Head of caudate nucleus (tissue), 42 donors: Measurements from ENCODE around the gene CRYZ.
"Not testable (repeated sequence)": the region's sequence is repeated elsewhere in the genome, so short reads cannot be mapped to it uniquely, and the experiment has no call there.

Experiments
- DNase-seq, 42 donors: peaks; one replicate each; pipeline versions ENCODE4 v3.0.0 to v3.0.0-alpha.2; 2020 to 2021; ENCODE audit warnings: mixed read lengths in 7 of 42
- intact Hi-C: fragments of 100-400 bp; cut with DNase I; formaldehyde crosslinking; loops from one replicate; pipeline ENCODE4 v1.15.0; 2022

CRYZ gene

DNA sequence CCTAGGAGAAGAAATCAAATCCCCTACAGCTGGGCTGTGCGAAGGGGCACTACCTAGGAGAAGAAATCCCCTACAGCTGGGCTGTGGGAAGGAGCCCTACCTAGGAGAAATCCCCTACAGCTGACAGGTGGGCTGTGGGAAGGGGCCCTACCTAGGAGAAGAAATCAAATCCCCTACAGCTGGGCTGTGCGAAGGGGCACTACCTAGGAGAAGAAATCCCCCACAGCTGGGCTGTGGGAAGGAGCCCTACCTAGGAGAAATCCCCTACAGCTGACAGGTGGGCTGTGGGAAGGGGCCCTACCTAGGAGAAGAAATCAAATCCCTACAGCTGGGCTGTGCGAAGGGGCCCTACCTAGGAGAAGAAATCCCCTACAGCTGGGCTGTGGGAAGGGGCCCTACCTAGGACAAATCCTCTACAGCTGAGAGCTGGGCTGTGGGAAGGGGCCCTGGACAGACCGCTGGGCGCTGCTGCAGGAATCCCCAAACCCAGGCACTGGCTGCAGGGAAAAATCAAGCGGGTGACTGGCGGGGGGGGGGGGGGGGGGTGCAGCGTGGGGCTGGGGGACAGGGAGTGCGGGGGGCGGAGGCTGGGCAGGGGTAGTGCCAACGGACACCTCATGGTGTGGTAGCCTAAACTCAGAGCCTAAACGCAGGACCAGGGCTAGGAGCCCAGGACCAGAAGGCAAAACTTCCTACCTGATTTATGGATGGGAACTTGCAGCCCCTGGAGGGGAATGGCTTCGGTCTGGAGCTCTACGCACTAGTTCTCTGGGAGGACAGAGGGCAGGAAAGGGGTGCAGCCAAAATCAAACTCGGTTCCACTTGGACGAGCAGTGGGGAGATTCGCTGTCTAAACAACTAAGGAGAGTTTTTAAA is 541 bp downstream of the CRYZ start:
- DNase-seq, result peak in 10 of 42 donors; percentile 4 to 36 (median 14)
- intact Hi-C loops, result not testable (repeated sequence)

DNA sequence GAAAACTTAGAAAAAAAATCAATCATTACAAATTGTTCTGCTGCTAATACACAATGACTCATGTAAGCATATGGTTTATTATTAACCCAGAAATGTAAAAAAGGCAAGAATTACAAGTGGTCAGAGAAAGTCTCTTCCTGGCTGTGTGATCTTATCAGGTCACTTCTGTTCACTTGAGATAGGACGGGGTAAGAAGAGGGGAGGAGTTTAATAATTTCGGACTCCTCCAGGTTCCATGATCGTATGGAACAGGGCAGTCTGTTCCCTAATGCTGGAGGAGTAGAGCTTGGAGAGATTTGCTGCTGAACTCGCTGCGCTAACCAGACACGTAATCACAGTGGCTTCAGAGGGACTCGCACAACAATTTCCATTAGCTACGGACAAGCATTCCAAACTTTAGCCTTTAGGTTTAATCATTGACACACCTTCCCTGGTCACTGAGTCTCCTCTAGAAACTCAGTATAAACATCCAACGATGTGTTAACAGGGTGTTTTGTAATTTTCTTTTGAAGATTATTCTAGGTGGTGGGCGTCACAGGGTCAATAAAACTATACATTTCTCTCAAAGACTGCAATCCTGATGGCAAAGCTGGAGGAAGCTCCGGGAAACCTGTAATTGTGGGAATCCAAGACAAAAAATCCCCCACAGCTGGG is 1.3 kb downstream of the CRYZ start:
- intact Hi-C loops, result no loop called here
- DNase-seq, result no peak

DNA sequence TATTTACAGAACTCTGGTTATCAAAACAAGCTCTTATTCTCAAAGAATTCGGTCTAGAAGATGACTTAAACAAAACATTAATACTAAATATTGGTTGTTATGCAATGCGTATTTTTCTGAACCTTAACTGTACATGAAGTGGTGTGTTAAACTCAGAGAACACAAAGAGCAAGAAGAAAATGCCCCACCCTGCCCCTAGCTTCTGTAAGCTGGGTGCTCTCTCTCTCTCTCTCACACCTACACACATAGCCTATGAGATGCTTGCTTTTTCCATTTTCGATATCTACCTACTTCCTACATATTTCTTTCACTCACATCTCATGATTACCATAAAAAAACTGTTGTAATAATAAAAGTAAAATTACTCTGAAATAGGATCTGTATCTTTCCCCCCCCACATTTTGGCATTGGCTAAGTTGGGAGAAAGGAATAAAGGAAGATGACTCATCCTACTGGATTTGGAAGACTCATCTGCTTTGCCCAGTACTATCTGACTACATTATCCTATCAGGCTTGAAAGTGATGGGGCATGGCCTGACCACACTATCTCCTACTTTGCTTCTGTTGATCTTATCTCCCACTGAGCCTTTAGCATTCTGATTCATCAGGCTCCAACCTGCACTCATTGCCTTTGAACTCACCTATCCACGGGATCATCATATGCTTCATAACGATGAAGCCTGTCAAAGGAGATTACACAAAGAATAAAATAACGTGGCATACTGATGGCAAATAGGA is 2.9 kb downstream of the CRYZ start:
- intact Hi-C loops, result no loop called here
- peak in 9 of 42 donors; percentile 2 to 59 (median 21) for DNase-seq

DNA sequence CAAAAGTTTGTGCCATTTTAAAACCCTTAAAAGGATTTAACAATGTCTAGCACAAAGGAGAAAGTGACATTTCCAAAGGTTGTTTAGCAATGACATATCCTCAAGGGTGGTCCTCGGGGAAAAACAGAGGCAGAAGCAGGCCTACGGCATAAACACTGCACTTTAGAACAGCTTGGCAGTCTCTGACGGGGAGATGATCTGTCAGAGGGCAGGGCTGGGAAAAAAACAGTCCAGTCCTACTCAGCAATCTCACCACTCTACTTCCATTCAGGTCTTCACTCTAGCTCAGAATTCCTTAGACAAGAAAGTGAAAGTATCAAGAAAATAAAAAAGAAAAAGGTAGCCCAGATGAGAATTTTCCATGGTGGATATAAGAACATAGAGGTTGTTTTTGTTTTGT is 4.1 kb downstream of the CRYZ start:
- intact Hi-C loops, result no loop called here
- DNase-seq, result no peak

DNA sequence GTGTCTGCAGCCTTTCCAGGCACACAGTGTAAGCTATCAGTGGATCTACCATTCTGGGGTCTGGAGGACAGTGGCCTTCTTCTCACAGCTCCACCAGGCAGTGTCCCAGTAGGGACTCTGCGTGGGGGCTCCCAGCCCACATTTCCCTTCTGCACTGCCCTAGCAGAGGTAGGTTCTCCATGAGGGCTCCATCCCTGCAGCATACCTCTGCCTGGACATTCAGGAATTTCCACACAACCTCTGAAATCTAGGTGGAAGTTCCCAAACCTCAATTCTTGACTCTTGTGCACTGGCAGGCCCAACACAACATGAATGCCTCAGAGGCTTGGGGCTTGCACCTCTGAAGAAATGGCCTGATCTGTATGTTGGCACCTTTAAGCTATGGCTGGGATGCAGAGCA is 6.8 kb downstream of the CRYZ start:
- no peak for DNase-seq
- intact Hi-C loops, result no loop called here

DNA sequence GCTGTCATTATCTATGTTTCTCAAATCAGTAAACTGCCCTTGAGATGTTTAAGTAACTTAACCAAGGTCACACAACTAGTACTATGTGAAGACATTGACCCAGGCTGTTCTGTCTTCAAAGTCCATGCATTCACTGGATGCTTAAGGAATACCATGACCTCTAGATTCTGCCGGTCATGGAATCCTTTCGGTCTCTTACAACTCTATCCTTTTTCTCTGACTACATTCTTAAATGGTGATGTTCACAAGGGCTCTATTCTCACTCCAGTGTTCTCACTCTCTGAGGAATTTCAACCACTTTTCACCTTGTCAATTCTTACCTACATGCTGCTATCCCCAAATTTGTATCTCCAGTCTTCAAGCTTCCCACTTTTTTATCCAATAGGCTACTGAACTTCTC is 15.2 kb downstream of the CRYZ start:
- DNase-seq, result no peak
- intact Hi-C loops, result no loop called here

DNA sequence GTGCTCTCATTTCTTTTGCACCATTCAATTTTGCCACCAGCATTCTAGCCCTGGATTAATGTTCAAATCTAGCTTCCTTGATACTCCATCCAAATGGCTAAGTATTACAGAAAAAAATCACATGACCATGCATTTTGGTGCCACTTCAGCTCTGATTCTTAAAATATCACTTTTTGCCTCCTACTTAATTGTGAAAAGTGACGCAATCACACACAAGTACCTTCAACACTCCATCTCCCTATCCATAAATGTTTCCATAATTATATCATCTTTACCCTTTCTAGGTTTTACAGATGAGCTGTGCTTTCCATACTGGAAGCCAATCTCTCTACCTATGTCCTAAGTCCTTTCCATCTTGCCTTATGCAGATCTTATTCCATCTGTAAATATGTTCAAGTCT is 16.0 kb downstream of the CRYZ start:
- intact Hi-C loops, result no loop called here

DNA sequence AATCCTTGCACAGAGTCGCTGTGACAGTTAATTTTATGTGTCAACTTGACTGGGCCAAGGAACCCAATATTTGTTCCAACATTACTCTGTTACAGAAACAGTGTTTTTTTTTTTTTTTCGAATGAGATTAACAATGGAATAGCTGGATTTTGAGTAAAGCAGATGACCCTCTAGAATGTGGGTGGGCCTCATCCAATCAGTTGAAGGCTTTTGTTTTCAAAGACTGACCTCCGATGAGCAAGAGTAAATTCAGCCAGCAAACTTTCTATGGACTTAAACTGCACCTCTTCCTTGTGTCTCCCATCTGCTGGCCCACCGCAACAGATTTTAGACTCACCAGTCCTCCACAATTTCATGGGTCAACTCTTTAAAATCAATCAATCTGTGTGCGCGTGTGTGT is 17.0 kb downstream of the CRYZ start:
- DNase-seq, result no peak
- intact Hi-C loops, result no loop called here

More for the DNA sequence above, 16.0 kb downstream of the CRYZ start:
- no peak for DNase-seq

DNA sequence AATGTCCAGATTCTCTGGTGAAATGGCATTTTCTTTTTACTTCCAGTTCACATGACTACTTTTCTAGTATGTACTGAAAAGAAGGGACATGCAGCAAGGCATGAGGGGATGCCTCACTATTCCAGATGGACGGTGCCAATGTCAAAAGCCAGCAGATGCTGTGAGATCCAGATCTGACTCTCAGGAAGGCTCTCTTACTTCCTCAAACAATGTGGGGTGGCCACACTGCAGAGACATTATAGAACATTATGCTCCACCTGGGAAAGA is 17.7 kb downstream of the CRYZ start:
- DNase-seq, result no peak
- intact Hi-C loops, result no loop called here

DNA sequence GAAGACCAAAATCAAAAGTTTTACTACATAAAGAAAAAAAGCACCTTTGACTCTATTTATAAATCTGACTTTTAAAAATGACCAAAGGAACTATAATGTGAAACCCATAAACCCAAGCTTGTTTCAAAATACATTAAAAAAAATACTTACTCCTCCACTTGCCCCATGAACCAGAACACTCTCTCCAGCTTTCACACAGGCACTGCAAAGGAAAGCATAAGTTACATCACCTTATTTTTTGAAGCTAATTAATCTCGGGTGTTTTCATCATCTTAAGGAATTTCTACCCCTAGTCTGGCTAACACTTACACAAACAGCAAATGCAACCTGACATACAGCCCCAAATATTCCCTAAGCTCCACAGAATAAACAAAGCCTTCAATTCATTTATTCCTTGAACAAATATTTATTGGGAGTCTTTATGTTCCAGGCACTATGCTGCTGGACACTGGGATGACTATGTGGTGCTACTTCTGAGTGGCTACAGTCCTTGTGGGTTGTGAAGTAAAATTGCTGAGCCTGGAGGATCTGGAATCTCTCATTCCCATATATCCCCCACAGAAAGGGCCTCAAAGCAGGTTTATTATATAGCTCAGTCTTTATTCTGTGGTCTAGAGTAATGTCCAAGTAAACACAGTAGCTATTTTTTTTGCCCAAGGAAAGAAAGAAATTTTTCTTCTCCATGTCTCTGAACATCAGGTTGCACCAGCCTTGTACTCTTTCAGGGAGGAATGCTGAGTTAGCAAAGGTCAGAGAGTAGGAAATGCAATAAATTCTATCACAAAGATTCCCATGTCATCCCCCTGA is 18.2 kb downstream of the CRYZ start:
- intact Hi-C loops, result no loop called here
- no peak for DNase-seq

DNA sequence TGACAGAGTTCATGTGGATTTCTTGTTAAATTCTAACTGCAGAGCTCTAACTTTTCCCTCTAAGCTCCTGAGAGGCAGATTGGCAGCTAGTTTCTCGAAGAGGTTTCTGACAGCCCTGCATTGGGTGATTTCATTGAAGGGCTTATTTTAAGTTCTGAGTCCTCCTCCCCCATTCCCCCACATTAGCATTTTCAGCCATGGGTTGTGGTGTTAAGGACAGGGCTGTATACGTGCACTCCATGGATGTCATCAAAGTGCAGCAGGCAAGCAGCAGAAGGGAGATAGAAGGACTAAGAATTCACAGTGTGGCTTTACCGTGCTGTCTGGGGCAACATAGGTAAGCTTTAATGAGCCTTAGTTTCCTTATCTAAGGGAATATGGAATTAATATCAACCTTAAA is 19.0 kb downstream of the CRYZ start:
- intact Hi-C loops, result no loop called here
- DNase-seq, result no peak

DNA sequence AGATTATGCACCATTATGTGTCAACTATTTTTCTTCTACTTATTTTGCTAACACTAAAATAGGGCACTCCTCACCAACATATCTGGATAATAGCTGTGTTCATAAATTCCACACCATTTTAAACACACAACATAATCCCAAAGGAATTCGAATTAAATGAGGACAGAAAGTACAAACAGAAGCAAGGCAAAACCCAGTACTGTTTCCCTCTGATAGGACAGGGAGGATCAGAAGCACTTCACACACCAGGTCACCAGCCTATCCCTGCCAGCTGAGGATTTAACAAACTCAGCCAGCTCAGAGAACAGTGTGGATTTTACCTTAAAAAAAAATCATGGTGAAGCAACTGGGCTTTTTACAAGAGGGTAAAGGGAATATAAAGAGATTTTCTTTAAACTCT is 20.0 kb downstream of the CRYZ start:
- intact Hi-C loops, result no loop called here
- DNase-seq, result no peak

DNA sequence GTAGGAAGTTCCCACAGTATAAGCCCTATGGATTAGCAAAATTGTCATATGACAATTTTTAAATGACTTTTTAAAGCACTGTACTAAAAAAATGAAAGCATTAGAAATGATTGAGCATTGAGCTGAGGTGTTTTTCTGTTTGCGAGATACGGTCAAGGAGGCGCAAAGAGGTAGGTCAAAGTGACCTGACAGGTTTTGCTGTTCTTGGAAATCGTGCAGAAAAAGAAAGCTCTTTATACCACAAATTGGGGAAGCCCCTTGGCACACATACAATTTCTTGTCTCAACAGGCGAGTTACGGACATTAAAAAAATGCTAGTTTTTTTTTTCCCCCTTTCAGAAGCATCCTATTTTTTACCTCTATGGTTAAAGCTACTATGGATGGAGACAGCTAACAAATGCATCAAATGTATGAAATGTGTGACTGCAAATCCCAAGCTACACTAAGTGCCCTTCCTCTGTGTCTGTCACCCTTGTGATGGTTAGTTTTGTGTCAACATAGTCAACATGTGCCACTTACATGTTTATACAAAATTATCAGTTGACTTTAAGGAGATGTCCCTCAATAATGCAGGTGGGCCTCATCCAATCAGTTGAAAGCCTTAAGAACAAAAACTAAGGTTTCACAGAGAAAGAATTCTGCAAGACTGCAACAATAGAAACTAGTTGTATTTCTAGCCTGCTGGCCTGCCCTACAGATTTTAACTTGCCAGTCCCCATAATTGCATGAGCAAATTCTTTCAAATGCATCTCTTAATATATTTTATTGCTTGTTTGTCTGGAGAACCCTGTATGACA is 29.3 kb downstream of the CRYZ start:
- intact Hi-C loops, result no loop called here
- DNase-seq, result no peak

DNA sequence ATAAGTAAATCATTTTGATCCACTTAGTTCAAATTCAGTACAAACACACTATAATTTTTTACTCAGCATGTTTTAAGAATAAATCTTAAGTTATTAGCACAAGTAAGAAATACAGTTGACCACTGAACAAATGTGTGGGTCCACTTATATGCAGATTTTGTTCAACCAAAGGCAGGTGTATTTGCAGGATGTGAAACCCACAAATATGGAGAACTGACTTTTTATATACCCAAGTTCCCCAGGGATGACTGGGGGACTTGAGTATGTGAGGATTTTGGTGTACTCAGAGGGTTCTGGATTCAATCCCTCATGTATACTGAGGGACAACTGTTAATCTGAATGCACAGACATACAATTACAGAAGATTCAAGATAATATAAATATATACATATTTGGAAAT is 33.5 kb downstream of the CRYZ start:
- DNase-seq, result no peak
- intact Hi-C loops, result no loop called here

DNA sequence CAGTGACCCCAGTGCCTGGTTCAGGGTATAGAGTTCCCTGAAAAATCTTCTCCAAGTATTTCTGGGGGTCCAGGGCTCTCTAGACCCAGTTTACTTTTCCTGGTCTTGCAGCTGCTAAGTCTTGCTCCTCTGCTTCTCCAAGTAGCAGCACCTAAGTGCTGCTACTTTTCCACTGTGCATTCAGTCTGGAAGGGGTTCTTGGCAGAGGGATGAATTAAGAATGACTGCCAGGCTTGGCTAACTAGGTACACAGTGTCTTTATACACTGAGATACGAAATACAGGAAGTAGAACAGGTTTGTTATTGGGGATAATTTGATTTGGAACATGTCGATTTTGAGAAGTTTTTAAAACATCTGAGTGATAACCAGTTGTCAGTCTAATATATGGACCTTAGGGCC is 35.0 kb downstream of the CRYZ start:
- intact Hi-C loops, result no loop called here
- no peak for DNase-seq

DNA sequence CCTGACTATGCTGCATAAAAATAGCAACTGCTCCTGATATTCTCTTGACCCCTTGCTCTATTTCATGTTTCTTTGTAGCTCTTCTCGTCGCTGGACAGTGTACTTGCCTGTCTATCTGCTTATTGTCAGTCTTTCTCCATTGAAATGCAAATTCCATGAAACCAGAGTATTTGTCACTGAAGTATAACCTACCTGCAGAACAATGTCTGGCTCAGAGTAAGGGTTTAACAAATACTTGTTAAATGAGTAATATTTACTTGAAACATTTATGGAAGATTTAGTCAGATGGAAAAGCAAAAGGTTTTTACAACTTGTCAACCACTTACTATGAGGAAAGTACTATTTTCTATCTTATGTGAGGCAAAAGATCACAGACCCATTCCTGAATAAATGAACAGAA is 39.4 kb downstream of the CRYZ start:
- DNase-seq, result no peak

DNA sequence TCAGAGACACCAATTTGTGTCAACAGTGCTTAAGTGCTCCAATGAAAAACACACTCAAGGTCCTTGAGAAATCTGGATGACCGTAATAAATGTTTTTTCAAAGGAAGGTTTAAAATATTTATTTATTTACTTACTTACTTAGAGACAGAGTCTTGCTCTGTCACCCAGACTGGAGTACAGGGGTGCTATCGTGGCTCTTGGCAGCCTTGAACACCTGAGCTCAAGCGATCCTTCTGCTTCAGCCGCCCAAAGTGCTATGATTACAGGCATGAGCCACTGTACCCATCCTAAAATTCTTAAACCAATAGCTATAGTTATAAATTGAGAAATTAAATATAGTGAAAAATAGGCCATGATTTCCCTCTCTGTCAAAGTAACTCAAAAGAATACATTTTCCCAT is 41.9 kb downstream of the CRYZ start:
- intact Hi-C loops, result no loop called here
- no peak for DNase-seq

More for the DNA sequence above, 39.4 kb downstream of the CRYZ start:
- intact Hi-C loops, result no loop called here

DNA sequence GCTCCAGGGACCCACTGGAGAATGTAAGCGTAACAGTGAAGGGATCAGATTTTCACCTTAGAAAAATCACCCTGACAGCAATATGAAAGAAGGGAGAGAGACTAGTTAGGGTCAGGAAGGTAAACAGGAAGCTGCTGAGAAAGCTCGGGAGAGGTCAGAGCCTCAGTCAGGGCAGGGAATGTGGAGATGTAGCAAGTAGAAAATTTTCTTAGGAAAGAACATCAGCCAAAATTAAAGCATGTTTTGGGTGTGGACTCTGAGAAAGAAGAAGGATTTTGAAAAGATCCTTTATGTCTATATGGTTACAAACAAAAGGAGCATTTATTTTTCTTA is 42.5 kb downstream of the CRYZ start:
- no peak for DNase-seq
- intact Hi-C loops, result no loop called here
